IMR-90 (cell line): Measurements from ENCODE around the gene ROCK2. TPM values are rescaled to one million over a fixed set of nuclear protein-coding genes. Genes with fewer than 3 reads are reported as not detected.

Experiments used
- ATAC-seq: fragments of 200-7000 bp; cut with Tn5 transposase; 2 replicates; pipeline ENCODE4 v1.9.1; 2020; ENCODE audit warnings: low read depth, mild to moderate bottlenecking, moderate library complexity
- BruUV-seq: library from RNA; stranded (reverse); fragments of 400-500 nt; replicated peaks from 2 replicates; lab custom pipeline; 2021; lab: Mats Ljungman, UMichigan
- CTCF ChIA-PET: fragments of 300-600 bp; formaldehyde crosslinking; extraction: SDS; loops from one replicate; lab custom pipeline; 2021; ENCODE audit warnings: antibody characterized with exemption; lab: Yijun Ruan, JAX
- POLR2A ChIA-PET: fragments of 300-600 bp; sonication (Branson Sonifier 250); formaldehyde crosslinking; loops from one replicate; lab custom pipeline; 2022; ENCODE audit warnings: antibody characterized with exemption; ENCODE audit not compliant: unreplicated experiment; lab: Charles Lee
- DNase-seq: peaks from one replicate; pipeline ENCODE4 v3.0.0; 2013
- H2AFZ ChIP-seq: replicated peaks from 2 replicates; pipeline ENCODE3; 2013; ENCODE audit warnings: low read length, mild to moderate bottlenecking; ENCODE audit not compliant: poor library complexity
- H2AK5ac ChIP-seq: 2 replicates; pipeline ENCODE4 v1.6.1; 2013; ENCODE audit warnings: low read depth, low read length, inconsistent platforms
- H2AK9ac ChIP-seq: replicated peaks from 2 replicates; pipeline ENCODE3; 2013; ENCODE audit warnings: mild to moderate bottlenecking, low read depth, low read length, moderate library complexity; ENCODE audit not compliant: poor library complexity
- H2BK120ac ChIP-seq: 2 replicates; pipeline ENCODE4 v1.6.1; 2013; ENCODE audit warnings: low read depth, low read length, inconsistent platforms
- H2BK15ac ChIP-seq: 3 replicates; pipeline ENCODE4 v1.6.1; 2013; ENCODE audit warnings: low read depth, low read length, inconsistent platforms
- H2BK20ac ChIP-seq: 2 replicates; pipeline ENCODE4 v1.6.1; 2013; ENCODE audit warnings: low read depth, mild to moderate bottlenecking, inconsistent platforms, low read length, moderate library complexity
- H2BK5ac ChIP-seq: 2 replicates; pipeline ENCODE4 v1.6.1; 2013; ENCODE audit warnings: mild to moderate bottlenecking, low read depth, low read length, inconsistent platforms; ENCODE audit not compliant: poor library complexity, severe bottlenecking
- H3K14ac ChIP-seq: replicated peaks from 2 replicates; pipeline ENCODE4 v1.6.1; 2013; ENCODE audit warnings: low read depth, low read length, inconsistent platforms
- H3K18ac ChIP-seq: 2 replicates; pipeline ENCODE4 v1.6.1; 2013; ENCODE audit warnings: low read depth, low read length, control low read depth
- H3K23ac ChIP-seq: 2 replicates; pipeline ENCODE4 v1.6.1; 2013; ENCODE audit warnings: low read depth, low read length, inconsistent platforms
- H3K27ac ChIP-seq: 2 replicates; pipeline ENCODE4 v1.5.1; 2013; ENCODE audit warnings: mild to moderate bottlenecking, control low read depth, low read length; ENCODE audit not compliant: insufficient read depth
- H3K27me3 ChIP-seq: 2 replicates; pipeline ENCODE4 v1.6.1; 2013; ENCODE audit warnings: low read length; ENCODE audit not compliant: control insufficient read depth, insufficient read depth
- H3K36me3 ChIP-seq: 2 replicates; pipeline ENCODE4 v1.6.1; 2013; ENCODE audit warnings: low read length, mixed read lengths; ENCODE audit not compliant: control insufficient read depth, insufficient read depth
- H3K4ac ChIP-seq: 2 replicates; pipeline ENCODE4 v1.6.1; 2013; ENCODE audit warnings: low read depth, low read length, inconsistent platforms
- H3K4me1 ChIP-seq: 2 replicates; pipeline ENCODE4 v1.6.1; 2013; ENCODE audit warnings: low read length, mixed read lengths; ENCODE audit not compliant: control insufficient read depth, insufficient read depth
- H3K4me2 ChIP-seq: 2 replicates; pipeline ENCODE4 v1.6.1; 2013; ENCODE audit warnings: low read depth, mild to moderate bottlenecking, control low read depth, low read length, moderate library complexity
- H3K4me3 ChIP-seq: 2 replicates; pipeline ENCODE4 v1.5.1; 2013; ENCODE audit warnings: low read depth, mild to moderate bottlenecking, control low read depth, low read length, moderate library complexity; ENCODE audit not compliant: insufficient read depth
- H3K56ac ChIP-seq: 2 replicates; pipeline ENCODE4 v1.6.1; 2013; ENCODE audit warnings: low read length, inconsistent platforms; ENCODE audit not compliant: insufficient read depth; ENCODE audit errors: extremely low read depth
- H3K79me1 ChIP-seq, 2 experiments: 2 replicates each; pipeline ENCODE4 v1.6.1; 2013; ENCODE audit warnings: low read length in 2 of 2, inconsistent platforms in 1 of 2, low read depth in 1 of 2
- H3K9ac ChIP-seq: 2 replicates; pipeline ENCODE4 v1.6.1; 2013; ENCODE audit warnings: low read depth, low read length, control low read depth
- H3K9me1 ChIP-seq: 2 replicates; pipeline ENCODE4 v1.6.1; 2013; ENCODE audit warnings: low read length, inconsistent platforms; ENCODE audit not compliant: insufficient read depth
- H3K9me3 ChIP-seq: 2 replicates; pipeline ENCODE4 v1.6.1; 2013; ENCODE audit warnings: low read length; ENCODE audit not compliant: control insufficient read depth, insufficient read depth
- H4K20me1 ChIP-seq: 2 replicates; pipeline ENCODE4 v1.6.1; 2013; ENCODE audit warnings: low read length, inconsistent platforms; ENCODE audit not compliant: insufficient read depth
- H4K5ac ChIP-seq: 2 replicates; pipeline ENCODE4 v1.6.1; 2013; ENCODE audit warnings: mild to moderate bottlenecking, low read depth, low read length, control low read depth
- H4K8ac ChIP-seq, 2 experiments: 2 replicates each; pipeline ENCODE4 v1.6.1; 2013; ENCODE audit warnings: low read depth in 2 of 2, low read length in 2 of 2, control low read depth in 1 of 2, inconsistent platforms in 1 of 2
- H4K91ac ChIP-seq: 2 replicates; pipeline ENCODE4 v1.6.1; 2013; ENCODE audit warnings: low read depth, low read length, inconsistent platforms; ENCODE audit not compliant: insufficient read depth
- BHLHE40 ChIP-seq: fragments of 150-350 bp; IDR thresholded peaks from 2 replicates; pipeline ENCODE4 v1.6.1; 2016; ENCODE audit warnings: mild to moderate bottlenecking, low read depth, low read length
- CEBPB ChIP-seq: IDR thresholded peaks from 2 replicates; pipeline ENCODE4 v1.6.1; 2012; ENCODE audit warnings: low read depth, low read length, improper control_type of control experiment
- CHD1 ChIP-seq: IDR thresholded peaks from 2 replicates; pipeline ENCODE4 v1.6.1; 2012; ENCODE audit warnings: low read depth, low read length, improper control_type of control experiment
- CTCF ChIP-seq: conservative IDR thresholded peaks from 2 replicates; pipeline ENCODE4 v1.5.1; 2012; ENCODE audit warnings: mild to moderate bottlenecking, low read depth, low read length, improper control_type of control experiment
- ELK1 ChIP-seq: fragments of 150-350 bp; IDR thresholded peaks from 2 replicates; pipeline ENCODE4 v1.6.1; 2016; ENCODE audit warnings: low read depth, mild to moderate bottlenecking, low read length, moderate library complexity, borderline replicate concordance
- FOS ChIP-seq: fragments of 150-350 bp; IDR thresholded peaks from 2 replicates; pipeline ENCODE4 v1.6.1; 2016; ENCODE audit warnings: low read depth, low read length
- MAZ ChIP-seq: IDR thresholded peaks from 2 replicates; pipeline ENCODE4 v1.6.1; 2012; ENCODE audit warnings: low read depth, mild to moderate bottlenecking, low read length, improper control_type of control experiment, moderate library complexity, borderline replicate concordance
- POLR2A ChIP-seq: IDR thresholded peaks from 2 replicates; pipeline ENCODE4 v1.6.1; 2012; ENCODE audit warnings: mild to moderate bottlenecking, low read depth, low read length
- RAD21 ChIP-seq: IDR thresholded peaks from 2 replicates; pipeline ENCODE4 v1.6.1; 2012; ENCODE audit warnings: low read length, improper control_type of control experiment
- RCOR1 ChIP-seq: IDR thresholded peaks from 2 replicates; pipeline ENCODE4 v1.6.1; 2012; ENCODE audit warnings: mild to moderate bottlenecking, low read length, improper control_type of control experiment; ENCODE audit not compliant: insufficient replicate concordance
- RFX5 ChIP-seq: IDR thresholded peaks from 2 replicates; pipeline ENCODE4 v1.8.0; 2012; ENCODE audit warnings: low read depth, mild to moderate bottlenecking, low read length, moderate library complexity
- SMC3 ChIP-seq: fragments of 150-350 bp; IDR thresholded peaks from 2 replicates; pipeline ENCODE4 v1.6.1; 2016; ENCODE audit warnings: low read depth, mild to moderate bottlenecking, antibody characterized with exemption, low read length, moderate library complexity
- USF2 ChIP-seq: fragments of 150-350 bp; IDR thresholded peaks from 2 replicates; pipeline ENCODE4 v1.6.1; 2017; ENCODE audit warnings: mild to moderate bottlenecking, antibody characterized with exemption, low read length, low read depth
- WGBS, 2 experiments: methylation state at CpG; one replicate each; pipeline versions ENCODE4 v1.1.5 to v1.1.7; 2013; ENCODE audit warnings: missing lambda C conversion rate in 2 of 2; ENCODE audit not compliant: insufficient read length in 1 of 2; ENCODE audit errors: extremely low coverage in 2 of 2; 5-methylcytosine and 5-hydroxymethylcytosine counted together
- dilution Hi-C: fragments of 300-500 bp; cut with HindIII; formaldehyde crosslinking; loops from one replicate; pipeline ENCODE4 v1.14.3; 2018; ENCODE audit warnings: low sequenced_read_pairs; ENCODE audit not compliant: unreplicated experiment
- in situ Hi-C: fragments of 300-500 bp; cut with MboI; formaldehyde crosslinking; loops from 3 replicates; pipeline ENCODE4 v1.14.3; 2019; ENCODE audit warnings: low sequenced_read_pairs, inconsistent platforms, mixed read lengths
- intact Hi-C: fragments of 100-400 bp; cut with micrococcal nuclease; formaldehyde crosslinking; loops from 2 replicates; pipeline ENCODE4 v1.10.0; 2022
- polyA plus RNA-seq, 3 experiments: library from polyadenylated mRNA; depleted of rRNA; stranded (reverse); fragments of >200 nt; gene quantifications; 2 replicates each; pipeline ENCODE4 v1.2.3, GENCODE V29; 2012; ENCODE audit warnings: low replicate concordance in 1 of 3
- total RNA-seq: library from RNA; depleted of rRNA; stranded (reverse); fragments of >200 nt; gene quantifications from 2 replicates; pipeline ENCODE4 v1.2.3, GENCODE V29; 2012

ROCK2 gene
- total and polyA plus RNA-seq, 2 of the 4 experiments (the other 2 are of a cell fraction) = 9.0 to 28.3 TPM

- H3K79me1 ChIP-seq = peaks cover 0 to 14% of the 10 kb centered on the region in 2 experiments; a peak in 3 of 4 replicates
- dilution Hi-C loops = no loop called here
- H3K14ac ChIP-seq = peak overlapping the region; percentile 92
- H3K18ac ChIP-seq = no peak overlapping the region
- TSS peak; percentile 27 for BruUV-seq
- no peak overlapping the region for H4K5ac ChIP-seq
- no peak overlapping the region for H2AK5ac ChIP-seq
- H3K23ac ChIP-seq = peak overlapping the region; percentile 16; the same call in 1 of the 2 replicates
- H3K9me1 ChIP-seq = 0 out of 2 replicates have a peak, but pooled peaks cover 5% of the 10 kb centered on the region
- H3K9me3 ChIP-seq = no peaks in the 10 kb centered on the region
- POLR2A ChIA-PET = no interaction called here
- ATAC-seq = peak; percentile 28
- H3K27me3 ChIP-seq = no peaks in the 10 kb centered on the region
- H3K9ac ChIP-seq = peak overlapping the region; percentile 98
- CTCF ChIA-PET = interaction anchor here (1.2 to 1.4 kb wide), 2 partner anchors 111 to 113 kb away, joined by 3 read pairs; no protein-coding TSS in a partner anchor
- H4K20me1 ChIP-seq = peaks cover 53% of the 10 kb centered on the region
- in situ Hi-C loops = no loop called here
- peak overlapping the region; percentile 73; the same call in 1 of the 2 replicates for H3K56ac ChIP-seq
- peaks cover 5% of the 10 kb centered on the region for H3K4me1 ChIP-seq
- H3K4ac ChIP-seq = no peak overlapping the region; the same call in 1 of the 2 replicates
- peak overlapping the region; percentile 87 for H3K4me3 ChIP-seq
- no peak overlapping the region for H2BK120ac ChIP-seq
- peak overlapping the region; percentile 90 for H3K4me2 ChIP-seq
- DNase-seq = peak; percentile 87
- H3K27ac ChIP-seq = peak overlapping the region; percentile 97; the same call in 1 of the 2 replicates
- 0% methylated on average over 3 of the region's 14 CpGs; no CpG with 5 or more reads in 1 of the 2 experiments for WGBS, 2 experiments
- no peak overlapping the region for H4K8ac ChIP-seq
- intact Hi-C loops = loop anchor here (1.0 to 5.0 kb wide), 7 partner anchors 32 to 210 kb away; a partner anchor contains a TSS
- peak overlapping the region; percentile 65 for H2BK5ac ChIP-seq
- H4K91ac ChIP-seq = no peak overlapping the region
- no peak overlapping the region for H2BK15ac ChIP-seq
- H2BK20ac ChIP-seq = no peak overlapping the region
- H2AFZ ChIP-seq = no peak overlapping the region
- H3K36me3 ChIP-seq = no peaks in the 10 kb centered on the region
- H2AK9ac ChIP-seq = no peak overlapping the region
- no peak for TF ChIP-seq ELK1
- TF ChIP-seq SMC3 = no peak
- TF ChIP-seq CTCF = no peak
- no peak for TF ChIP-seq RCOR1
- TF ChIP-seq USF2 = no peak
- peak; percentile 28; the same call in 1 of the 2 replicates for TF ChIP-seq CHD1
- no peak for TF ChIP-seq MAZ
- peak; percentile 18; the same call in 1 of the 2 replicates for TF ChIP-seq POLR2A
- TF ChIP-seq BHLHE40 = no peak
- TF ChIP-seq CEBPB = peak; percentile 93
- TF ChIP-seq RFX5 = no peak
- TF ChIP-seq FOS = no peak
- peak; percentile 19; the same call in 1 of the 2 replicates for TF ChIP-seq RAD21
Observed at GRCh38 chr2:11342551-11343367, 1.7 kb downstream of the ROCK2 start.
